OCI-LY1 (cell line): Measurements from ENCODE around the gene HSBP1L1.

Experiments
- EZH2 ChIP-seq: fragments of 200-600 bp; sonication (generic), shearing (Covaris generic); IDR thresholded peaks from 2 replicates; pipeline ENCODE4 v1.8.0; 2017; ENCODE audit warnings: borderline replicate concordance, mixed run types, mild to moderate bottlenecking, antibody characterized with exemption, low read length, moderate library complexity, mixed read lengths
- TF ChIP-seq, protein P1 (sequence below): fragments of 200-600 bp; sonication (generic), shearing (Covaris generic); IDR thresholded peaks from 2 replicates; pipeline ENCODE4 v1.5.1; 2017; ENCODE audit warnings: mild to moderate bottlenecking, antibody characterized with exemption, low read length, moderate library complexity, mixed read lengths

DNA sequence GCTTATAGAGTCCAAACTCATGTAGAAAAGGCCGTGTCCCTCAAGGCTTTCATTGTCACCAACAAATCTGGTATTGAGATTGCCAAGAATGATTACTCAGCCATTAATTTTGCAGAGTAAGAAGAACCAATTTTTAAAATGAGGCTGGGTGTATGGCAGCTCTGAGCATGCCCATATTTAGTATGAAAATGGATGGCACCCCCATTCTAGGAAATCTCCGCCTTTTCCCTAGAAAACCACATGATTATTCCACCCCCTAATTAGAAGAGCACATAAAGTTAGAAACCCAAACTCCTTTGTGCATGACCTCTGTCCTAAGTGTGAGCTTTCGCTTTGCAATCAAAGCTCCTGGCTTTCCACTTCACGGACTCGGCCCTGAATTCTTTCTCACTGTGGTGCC lies 38.0 kb downstream of the HSBP1L1 start:
- TF ChIP-seq, protein P1, sequence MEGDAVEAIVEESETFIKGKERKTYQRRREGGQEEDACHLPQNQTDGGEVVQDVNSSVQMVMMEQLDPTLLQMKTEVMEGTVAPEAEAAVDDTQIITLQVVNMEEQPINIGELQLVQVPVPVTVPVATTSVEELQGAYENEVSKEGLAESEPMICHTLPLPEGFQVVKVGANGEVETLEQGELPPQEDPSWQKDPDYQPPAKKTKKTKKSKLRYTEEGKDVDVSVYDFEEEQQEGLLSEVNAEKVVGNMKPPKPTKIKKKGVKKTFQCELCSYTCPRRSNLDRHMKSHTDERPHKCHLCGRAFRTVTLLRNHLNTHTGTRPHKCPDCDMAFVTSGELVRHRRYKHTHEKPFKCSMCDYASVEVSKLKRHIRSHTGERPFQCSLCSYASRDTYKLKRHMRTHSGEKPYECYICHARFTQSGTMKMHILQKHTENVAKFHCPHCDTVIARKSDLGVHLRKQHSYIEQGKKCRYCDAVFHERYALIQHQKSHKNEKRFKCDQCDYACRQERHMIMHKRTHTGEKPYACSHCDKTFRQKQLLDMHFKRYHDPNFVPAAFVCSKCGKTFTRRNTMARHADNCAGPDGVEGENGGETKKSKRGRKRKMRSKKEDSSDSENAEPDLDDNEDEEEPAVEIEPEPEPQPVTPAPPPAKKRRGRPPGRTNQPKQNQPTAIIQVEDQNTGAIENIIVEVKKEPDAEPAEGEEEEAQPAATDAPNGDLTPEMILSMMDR = no peak
- TF ChIP-seq EZH2 = no peak
